ENCODE data around the gene RNGTT.

Gene RNGTT

DNA sequence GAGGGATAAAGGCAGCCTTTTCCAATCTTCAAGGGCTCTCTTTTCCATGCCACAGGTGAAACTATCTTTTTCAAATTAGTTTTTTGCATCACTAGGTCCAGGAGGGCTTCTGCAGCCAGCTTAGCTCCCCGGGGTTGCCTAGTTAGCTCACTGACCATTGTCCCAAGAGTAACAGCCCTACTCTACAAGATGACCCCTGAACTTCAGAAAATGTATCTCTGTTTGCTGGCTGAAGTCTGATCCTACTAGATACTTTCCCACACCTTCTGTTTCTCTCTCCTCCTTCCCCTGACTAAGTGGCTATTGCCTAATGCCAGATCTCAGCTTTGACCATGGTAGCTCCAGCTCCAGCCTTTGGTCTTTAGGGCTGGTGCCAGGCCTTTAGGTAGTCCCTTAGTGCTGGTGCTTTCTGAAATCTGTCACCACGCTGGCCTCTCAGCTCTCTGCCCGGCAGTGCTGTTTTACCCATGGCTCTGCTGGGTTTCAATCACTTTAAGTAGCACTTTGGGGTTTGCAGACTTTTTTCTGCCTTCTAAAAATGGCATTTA lies 255.1 kb downstream of the RNGTT start:
- no peak for DNase-seq

DNA sequence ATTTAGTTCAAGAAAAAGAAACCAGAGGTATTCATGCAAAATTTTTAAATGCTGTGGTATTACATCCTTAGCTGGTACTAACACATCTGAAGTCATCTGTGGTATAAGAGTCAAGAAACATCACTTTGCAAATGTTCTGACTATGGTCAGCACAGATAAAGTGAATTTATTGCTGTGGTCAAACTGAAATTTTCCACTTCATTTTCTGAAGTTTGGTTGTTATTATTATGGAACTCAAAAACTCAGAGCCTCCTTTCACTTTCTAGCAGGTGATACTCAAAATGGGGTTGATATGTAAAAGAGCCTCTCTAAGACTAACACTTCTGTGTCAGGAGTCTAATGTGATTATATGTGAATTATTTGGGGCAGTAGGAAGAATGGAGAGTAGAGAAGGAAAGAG lies 257.8 kb downstream of the RNGTT start:
- no peak for DNase-seq

DNA sequence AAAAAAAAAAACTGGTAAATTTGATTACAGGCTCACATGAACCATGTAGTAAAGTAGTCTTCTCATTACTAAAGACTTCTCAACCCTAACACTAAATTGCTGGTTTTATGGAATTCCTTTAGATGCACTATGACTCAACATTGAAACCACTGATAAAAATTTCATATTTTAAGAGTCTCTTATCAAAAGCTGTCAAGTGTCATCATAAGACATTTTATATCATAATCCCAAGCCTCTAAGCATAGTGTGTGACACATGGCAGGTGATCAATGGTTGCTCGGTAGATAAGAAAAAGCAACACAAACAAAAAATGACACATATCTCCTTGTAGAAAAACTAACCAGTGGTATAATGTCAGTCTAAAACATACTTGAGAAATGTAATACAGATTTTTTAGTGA lies 258.4 kb downstream of the RNGTT start:
- no peak for DNase-seq

DNA sequence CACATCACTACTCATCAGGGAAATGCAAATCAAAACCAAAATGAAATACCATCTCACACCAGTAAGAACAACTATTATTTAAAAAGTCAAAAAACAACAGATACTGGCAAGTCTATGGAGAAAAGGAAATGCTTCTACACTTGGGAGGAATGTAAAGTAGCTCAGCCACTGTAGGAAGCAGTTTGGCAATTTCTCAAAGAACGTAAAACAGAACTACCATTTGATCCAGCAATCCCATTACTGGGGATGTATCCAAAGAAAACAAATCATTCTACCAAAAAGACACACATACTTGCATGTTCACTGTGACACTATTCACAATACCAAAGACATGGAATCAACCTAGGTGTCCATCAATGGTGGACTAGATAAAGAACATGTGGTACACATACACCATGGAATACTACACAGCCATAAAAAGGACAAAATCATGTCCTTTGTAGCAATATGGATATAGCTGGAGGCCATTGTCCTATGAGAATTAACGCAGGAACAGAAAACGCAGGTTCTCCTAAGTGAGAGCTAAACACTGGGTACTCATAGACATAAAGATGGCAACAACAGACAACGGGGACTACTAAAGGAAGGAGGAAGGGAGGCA lies 260.4 kb downstream of the RNGTT start:
- DNase-seq = no peak

DNA sequence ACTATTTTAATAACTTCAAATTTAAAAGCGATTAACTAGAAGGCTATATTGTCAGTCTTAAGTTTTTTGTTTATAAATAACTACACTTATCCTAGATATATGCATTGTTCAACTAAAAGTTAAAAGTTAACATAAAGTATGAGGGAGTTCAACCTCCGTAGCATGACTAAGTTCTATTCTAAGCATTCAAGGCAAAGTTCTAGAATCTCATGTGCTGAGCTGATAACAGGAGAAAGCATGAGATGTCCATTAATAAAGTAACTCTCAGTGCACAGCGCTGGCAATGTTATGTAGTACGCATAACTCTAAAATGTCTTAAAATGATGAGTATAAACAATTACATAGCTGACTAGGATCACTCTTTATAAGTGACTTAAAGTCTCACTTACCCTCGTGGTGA lies 264.8 kb downstream of the RNGTT start:
- no peak for DNase-seq

DNA sequence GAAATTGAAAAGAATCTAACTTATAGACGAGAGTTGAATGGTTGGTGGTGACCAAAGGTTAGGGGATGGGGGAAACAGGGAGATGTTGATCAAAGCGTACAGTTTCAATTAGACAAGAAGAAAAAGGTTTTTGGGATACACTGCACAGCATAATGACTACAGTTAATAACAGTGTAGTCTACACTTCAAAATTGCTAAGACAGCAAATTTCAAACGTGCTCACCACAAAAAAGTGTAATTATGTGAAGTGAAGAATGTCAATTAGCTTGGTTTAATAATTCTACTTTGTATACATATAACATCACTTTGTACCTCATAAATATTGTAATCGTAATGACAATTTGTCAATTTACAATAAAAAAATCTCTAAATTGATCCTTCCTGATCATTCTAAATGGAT lies 267.5 kb downstream of the RNGTT start:
- DNase-seq = no peak

DNA sequence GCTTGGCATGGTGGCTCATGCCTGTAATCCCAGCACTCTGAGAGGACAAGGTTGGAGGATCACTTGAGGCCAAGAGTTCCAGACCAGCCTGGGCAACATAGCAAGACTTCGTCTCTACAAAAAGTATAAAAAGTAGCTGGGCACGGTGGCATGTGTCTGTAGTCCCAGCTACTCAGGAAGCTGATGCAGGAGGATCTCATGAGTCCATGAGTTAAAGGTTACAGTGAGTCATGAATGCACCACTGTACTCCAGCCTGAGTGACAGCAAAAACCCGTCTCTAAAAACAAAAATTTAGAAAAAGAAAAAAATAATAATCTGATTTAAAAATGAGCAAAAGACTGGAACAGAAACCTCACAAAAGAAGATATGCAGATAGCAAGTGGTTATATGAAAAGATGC lies 279.7 kb downstream of the RNGTT start:
- DNase-seq = no peak

DNA sequence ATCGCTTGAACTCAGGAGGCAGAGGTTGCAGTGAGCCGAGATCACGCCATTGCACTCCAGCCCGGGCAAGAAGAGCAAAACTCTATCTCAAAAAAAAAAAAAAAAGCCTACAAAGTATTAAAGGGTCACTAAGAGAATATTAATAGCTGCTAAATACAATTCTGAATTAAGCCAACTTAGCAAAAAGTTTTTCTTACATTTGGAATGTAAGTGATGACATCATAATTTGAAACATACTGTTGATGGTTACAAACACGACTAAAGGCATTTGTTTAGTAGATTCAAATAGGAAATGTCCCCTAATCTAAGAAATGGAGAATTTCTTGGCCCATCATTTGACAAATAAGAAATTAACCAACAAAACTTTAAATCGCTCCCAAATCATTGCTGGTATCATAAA lies 282.8 kb downstream of the RNGTT start:
- no peak for DNase-seq

DNA sequence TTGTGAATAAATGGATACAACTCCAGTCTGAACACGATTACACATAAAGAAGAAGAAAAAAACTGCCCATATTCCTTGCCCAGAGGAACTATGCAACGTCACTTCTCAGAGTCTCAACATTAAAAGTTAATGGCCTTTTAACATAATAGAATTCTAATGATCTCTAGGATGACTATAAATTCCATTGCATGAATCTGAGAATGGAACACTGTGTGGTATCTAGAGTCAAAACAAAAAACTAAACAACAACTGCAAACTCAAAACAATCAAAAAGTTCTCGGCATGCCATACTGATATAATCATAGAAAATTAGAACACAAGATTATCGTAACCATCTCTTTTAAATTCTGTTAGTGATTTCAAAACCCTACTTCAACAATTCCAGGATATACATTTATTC lies 283.6 kb downstream of the RNGTT start:
- no peak for DNase-seq

DNA sequence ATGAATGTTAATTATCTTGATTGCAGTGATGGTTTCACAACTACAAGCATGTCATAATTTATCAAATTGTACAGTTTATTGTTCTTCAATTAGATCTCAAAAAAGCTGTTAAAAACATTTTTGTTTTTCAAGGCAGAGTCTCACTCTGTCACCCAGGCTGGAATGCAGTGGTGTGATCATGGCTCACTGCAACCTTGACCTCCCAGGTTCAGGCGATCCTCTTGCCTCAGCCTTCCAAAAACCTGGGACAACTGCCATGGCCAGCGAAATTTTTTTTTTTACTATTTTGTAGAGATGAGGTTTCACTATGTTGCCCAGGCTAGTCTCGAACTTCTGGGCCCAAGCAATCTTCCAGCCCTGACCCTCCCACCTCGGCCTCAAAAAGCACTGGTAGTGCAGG lies 286.1 kb downstream of the RNGTT start:
- no peak for DNase-seq

DNA sequence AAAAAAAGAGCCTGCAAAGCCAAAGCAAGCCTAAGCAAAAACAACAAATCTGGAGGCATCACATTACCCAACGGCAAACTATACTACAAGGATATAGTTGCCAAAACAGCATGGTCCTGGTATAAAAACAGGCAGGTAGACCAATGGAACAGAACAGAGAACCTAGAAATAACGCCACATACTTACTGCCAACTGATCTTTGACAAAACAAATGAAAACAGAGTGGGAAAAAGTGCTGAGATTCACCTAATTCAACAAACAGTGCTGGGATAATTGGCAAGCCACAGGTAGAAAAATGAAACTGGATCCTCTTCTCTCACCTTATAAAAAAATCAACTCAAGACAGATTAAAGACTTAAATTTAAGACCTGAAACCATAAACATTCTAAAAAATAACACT lies 291.8 kb downstream of the RNGTT start:
- no peak for DNase-seq

DNA sequence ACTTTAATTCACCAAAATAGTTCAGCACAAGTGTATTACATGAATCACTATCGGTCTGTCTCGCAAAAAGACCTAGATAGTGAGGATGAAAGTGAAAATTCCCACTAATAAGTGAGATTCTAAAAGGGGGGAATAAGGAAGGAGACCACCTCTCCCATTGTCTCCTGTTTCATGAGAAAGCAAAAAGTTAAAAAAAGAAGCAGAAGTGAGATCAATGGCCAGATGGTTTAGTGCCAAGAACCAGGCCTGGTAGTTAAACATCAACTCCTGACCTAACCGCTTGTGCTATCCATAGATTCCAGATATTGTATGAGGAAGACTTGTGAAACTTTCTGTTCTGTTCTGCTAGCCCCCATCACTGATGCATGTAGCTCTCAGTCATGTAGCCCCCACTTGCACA lies 293.0 kb downstream of the RNGTT start:
- DNase-seq = no peak

DNA sequence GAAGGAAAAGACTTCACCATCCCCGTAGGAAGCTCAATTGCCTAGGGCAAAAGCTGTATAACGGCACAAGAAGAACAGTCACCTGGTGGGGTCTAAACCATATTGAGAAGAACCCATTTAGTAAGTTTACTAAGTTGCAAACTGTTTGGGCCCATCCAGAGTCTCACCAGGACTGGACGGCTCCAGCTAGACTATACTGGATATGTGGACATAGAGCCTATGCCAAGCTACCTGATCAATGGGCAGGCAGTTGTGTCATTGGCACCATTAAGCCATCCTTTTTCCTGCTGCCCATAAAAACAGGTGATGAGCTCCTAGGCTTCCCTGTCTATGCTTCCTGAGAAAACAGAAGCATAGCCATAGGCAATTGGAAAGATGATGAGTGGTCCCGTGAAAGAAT lies 293.9 kb downstream of the RNGTT start:
- DNase-seq = no peak

DNA sequence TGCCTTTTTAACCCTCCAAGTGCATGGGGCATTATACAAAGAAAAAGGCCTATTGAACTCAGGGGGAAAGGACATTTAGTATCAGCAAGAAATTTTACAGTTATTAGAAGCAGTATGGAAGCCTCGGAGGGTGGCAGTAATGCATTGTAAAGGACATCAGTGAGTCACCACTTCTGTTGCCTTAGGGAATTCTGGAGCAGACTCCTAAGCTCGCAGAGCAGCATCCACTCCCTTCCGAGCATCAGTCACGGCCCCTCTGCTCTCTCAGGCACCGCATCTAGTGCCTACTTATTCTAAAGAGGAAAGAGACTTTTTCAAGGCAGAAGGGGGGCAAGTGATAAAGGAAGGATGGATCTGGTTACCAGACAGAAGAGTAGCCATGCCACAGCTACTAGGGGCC lies 296.5 kb downstream of the RNGTT start:
- DNase-seq = no peak

DNA sequence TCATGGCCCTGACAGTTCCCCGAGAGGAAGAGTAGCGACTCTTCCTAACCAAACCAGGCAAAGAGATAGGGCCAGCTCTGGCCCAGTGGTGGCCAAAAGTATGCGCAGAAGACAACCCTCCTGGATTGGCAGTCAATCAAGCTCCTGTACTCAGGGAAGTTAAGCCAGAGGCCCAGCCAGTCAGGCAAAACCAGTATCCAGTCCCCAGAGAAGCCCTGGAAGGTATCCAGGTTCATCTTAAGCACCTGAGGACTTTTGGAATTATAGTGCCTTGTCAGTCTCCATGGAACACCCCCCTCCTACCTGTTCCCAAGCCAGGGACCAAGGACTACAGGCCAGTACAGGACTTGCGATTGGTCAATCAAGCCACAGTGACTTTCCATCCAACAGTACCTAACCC lies 298.3 kb downstream of the RNGTT start:
- DNase-seq = no peak

DNA sequence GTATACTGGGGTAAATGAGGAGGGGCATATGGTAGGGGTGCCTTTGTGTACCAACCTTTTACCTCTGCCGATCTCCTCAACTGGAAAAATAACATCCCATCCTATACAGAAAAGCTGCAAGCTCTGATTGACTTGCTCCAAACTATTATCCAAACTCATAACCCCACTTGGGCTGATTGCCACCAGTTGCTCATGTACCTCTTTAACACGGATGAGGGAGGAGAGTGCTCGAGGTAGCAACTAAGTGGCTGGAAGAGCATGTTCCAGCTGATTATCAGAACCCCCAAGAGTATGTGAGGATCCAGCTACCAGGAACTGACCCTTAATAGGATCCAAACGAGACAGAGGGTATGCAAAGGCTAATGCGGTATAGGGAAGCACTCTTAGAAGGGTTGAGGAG lies 299.6 kb downstream of the RNGTT start:
- no peak for DNase-seq

DNA sequence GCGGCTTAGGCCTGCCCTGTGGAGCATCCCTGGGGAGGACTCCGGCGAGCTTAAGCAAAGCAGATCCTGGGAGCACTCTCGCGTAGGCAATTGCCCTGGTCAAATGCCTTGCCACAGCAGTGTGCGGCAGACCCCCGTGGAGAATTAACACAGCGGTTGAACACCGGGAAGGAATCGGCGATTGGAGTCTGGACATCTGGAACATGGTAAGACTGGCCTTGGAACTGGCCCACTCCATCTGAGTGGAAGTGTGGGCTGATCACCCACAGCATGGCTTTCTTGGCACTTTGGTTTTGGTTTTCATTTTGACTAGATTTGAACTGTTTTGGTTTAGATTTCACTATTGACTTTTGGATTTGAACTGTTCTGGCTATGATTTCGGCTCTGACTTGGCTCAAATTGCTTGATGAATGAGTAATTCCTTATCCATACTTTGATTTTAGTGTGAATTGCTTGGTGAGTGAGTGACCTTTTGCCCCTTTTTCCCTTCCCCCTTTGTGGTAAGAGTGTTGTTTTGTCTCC lies 300.7 kb downstream of the RNGTT start:
- DNase-seq = no peak

DNA sequence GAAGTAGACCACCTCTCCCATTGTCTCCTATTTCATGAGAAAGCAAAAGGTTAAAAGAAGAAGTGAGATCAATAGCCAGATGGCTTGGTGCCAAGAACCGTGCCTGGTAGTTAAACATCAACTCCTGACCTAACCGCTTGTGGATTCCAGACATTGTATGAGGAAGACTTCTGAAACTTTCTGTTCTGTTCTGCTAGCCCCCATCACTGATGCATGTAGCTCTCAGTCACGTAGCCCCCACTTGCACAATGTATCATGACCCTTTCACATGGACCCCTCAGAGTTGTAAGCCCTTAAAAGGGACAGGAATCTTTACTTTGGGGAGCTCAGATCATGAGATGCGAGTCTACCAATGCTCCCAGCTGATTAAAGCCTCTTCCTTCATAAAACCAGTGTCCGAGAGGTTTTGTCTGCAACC lies 301.2 kb downstream of the RNGTT start:
- DNase-seq = no peak

DNA sequence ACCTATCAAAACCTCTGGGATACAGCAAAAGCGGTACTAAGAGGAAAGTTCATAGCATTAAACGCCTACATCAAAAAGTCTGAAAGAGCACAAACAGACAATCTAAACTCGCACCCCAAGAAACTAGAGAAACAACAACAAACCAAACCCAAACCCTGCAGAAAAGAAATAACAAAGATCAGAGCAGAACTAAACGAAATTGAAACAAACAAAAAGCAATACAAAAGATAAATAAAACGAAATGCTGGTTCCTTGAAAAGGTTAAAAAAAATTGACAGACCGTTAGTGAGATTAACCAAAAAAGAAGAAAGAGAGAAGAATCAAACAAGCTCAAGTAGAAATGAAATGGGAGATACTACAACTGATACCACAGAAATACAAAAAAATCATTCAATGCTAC lies 302.3 kb downstream of the RNGTT start:
- DNase-seq = no peak

DNA sequence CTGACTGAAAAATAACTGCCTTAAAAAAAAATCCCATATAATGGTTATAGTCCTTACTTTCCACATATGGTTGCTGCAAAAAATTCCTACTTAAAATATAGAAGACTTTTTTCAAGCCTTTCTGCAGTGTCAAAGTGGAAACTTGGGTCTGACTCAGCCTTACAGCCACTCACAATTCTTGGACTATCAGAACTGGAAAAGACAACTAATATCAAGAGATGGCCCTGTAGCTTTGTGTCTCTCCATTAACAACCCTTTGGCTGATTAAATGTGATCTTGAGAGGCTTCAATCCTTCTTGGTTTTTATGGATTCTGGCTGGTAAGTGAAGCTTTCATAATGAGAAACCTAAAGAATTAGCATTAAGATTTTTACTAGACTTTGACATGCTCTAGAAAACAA lies 307.8 kb downstream of the RNGTT start:
- DNase-seq = no peak

DNA sequence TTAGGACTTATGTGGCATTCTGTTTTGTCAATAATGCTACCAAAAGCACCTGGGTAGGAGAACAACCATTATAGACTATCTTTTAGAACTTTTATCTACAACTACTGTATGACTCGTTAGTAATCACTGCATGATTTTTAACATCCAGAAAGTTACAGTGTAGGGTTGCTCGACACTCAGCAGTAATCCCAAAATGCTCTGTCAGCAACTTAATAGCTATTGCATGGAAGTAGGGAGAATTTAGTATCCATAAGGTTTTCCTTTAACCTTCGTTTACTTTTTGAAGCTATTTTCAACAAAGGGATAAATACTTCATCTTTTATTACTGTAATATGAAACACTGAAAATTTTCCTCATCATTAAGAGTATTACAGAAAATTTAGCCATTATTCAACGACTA lies 309.5 kb downstream of the RNGTT start:
- no peak for DNase-seq

DNA sequence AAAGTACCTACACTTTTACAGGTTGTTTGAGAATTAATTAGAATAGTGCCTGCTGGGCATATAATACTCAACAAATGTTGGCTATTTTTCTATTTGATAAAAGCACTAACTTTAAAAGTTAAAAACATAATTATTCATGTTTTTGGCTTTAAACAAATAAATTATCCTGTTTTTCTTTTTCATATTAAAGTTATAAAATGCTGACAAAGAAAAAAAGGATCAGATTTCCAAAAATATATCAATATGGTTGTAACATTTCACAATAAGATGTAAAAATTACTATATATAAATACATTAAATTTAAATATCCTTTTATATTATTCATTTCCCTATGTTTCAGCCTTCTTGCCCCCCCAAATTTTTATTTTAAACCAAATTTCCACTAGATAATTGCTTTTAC lies 312.0 kb downstream of the RNGTT start:
- no peak for DNase-seq

DNA sequence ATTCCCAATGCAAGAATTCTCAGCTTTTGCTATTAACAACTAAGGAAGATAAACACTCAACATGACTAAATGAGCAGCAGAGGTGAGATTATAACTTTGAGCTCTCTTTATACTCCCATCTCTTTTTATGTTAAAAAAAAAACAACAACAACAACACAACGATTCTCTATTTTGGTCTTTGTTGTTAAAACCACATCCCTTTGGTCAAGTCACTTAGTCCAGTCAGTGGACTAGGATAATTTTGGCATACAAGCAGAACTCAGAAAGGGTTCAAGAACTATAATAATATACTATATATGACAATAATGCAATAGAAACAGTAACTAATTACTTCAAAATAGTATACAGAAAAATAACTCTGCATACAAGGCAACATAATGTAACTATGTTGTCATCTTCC lies 312.4 kb downstream of the RNGTT start:
- no peak for DNase-seq

DNA sequence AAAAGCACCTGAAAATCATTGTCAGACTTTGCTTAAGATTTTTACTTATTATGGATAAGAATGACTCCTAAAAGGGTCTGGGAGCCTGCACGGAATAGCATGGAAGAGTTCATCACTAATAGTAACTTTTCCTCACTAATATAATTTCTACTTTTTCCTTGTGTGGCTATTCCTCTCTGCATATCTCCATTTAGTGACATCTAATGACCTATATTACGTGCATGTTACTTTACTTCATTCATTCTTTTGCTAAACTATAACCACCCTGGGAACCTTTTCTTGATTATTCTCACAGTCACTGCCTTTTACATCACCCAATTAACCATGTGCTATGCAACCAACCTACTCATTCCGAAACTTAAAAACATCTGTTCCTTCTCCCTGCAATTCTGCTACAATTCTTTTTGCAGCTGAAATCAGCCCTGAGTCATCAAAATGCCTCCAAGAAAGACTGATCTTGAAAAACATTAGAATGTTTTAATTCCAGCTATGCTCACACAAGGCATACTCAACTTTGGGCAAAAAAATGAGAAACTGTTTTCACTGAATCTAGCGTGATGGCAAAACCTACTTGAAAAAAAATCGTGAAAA lies 313.3 kb downstream of the RNGTT start:
- DNase-seq = no peak

Data from NK-92 treated with Interleukin-12 subunit alpha and Interleukin-12 subunit beta, amount 100 ng/mL, for 24 hours (cell line).